RWPE1 (cell line): ENCODE data around the gene ATP8B2.
"Not testable (repeated sequence)": the region's sequence is repeated elsewhere in the genome, so short reads cannot be mapped to it uniquely, and the experiment has no call there.

ENCODE experiments used
- CTCF ChIA-PET: fragments of 350-600 bp; sonication (Branson Sonifier 250); formaldehyde crosslinking; extraction: SDS; loops from one replicate; lab custom pipeline; 2021; lab: Yijun Ruan, JAX
- POLR2A ChIA-PET: fragments of 400-600 bp; formaldehyde crosslinking; extraction: SDS; loops from one replicate; lab custom pipeline; 2020; ENCODE audit warnings: antibody characterized with exemption; ENCODE audit not compliant: low non-redundant PET; lab: Yijun Ruan, JAX
- DNase-seq: peaks from one replicate; pipeline ENCODE4 v3.0.0; 2012; ENCODE audit warnings: low spot score
- H3K27ac ChIP-seq: fragments of 450-650 bp; 2 replicates; pipeline ENCODE4 v1.5.1; 2017
- TF ChIP-seq, protein P1 (sequence below): fragments of 450-650 bp; conservative IDR thresholded peaks from 2 replicates; pipeline ENCODE4 v1.5.1; 2017; ENCODE audit warnings: low read depth, mild to moderate bottlenecking

ATP8B2 gene

DNA sequence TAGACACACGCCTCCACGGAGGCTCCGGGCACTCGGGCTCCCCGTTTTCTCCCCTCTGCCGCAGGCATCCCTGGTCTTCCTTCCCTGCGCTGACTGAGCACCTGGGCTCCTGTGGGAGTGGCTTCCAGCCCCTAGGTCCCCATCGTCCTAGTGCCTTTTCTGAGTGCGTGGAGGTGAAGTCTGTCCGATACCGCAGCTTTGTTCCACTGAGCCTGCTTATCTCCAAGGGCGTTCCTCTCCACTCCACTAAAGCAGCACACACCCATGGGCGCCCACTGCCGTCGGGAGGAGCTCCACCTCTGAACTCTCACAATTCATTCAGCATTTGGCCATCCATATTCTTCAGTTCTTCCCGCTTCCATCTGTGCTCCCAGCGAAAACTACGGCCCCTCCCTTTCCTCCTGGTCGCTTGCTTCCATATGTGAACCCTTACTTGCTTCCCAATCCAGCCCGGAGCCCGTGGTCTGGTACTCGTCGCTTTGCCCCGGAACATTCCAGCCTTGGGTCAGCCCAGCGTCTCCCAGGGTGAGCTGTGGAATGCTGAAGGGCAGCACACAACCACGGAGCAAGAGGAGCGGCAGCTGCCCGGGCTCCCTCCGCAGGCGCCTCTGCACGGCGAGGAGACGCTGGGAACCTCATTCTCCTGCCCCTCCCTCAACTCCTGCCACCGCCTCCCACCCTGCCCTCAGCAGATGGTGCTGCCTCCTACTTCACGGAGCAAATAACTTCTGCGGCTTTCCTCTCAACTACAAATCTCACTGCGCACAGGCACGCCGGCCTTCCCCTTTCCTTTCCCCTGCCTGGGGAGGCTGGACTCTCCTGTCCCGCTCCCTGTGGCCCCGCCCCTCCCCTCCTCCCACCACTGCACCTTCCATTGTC lies 27.5 kb downstream of the ATP8B2 start:
- DNase-seq, result no peak
- peak overlapping the region; percentile 51 for H3K27ac ChIP-seq
- POLR2A ChIA-PET, result interaction anchor here (0.5 kb wide), 1 partner anchor 56 kb away, joined by 6 read pairs; no protein-coding TSS in a partner anchor

DNA sequence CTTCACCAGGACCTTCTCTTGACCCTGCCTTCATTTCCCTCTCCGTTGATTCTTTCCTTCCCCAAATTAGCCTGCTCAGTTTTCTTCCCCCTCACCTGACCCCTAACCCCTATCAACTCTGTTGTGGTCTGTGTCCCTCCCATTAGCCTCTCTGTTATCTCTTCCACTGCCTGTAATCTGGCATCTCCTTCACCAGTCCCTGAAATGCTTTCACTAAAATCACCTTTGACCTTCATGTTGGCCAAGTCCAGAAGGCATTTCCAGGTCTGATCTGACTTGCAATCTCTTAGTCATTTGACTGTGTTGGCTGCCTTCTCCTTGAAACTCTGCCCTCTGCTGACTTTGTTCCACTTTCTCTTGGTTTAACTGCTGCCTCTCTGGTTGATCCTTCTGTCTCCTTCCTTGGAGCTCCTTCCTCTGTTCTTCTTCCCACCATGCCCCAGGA lies 28.2 kb downstream of the ATP8B2 start:
- TF ChIP-seq, protein P1, sequence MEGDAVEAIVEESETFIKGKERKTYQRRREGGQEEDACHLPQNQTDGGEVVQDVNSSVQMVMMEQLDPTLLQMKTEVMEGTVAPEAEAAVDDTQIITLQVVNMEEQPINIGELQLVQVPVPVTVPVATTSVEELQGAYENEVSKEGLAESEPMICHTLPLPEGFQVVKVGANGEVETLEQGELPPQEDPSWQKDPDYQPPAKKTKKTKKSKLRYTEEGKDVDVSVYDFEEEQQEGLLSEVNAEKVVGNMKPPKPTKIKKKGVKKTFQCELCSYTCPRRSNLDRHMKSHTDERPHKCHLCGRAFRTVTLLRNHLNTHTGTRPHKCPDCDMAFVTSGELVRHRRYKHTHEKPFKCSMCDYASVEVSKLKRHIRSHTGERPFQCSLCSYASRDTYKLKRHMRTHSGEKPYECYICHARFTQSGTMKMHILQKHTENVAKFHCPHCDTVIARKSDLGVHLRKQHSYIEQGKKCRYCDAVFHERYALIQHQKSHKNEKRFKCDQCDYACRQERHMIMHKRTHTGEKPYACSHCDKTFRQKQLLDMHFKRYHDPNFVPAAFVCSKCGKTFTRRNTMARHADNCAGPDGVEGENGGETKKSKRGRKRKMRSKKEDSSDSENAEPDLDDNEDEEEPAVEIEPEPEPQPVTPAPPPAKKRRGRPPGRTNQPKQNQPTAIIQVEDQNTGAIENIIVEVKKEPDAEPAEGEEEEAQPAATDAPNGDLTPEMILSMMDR, result no peak
- H3K27ac ChIP-seq, result peak overlapping the region; percentile 51; the same call in 1 of the 2 replicates
- DNase-seq, result no peak
- ChIA-PET POLR2A (no interaction called here), CTCF (interaction anchor here (0.6 to 1.2 kb wide), 3 partner anchors 28 to 32 kb away, joined by 3 read pairs; no protein-coding TSS in a partner anchor)

More for the DNA sequence above, 27.5 kb downstream of the ATP8B2 start:
- TF ChIP-seq, protein P1, result no peak
- CTCF ChIA-PET, result interaction anchor here (0.5 to 1.2 kb wide), 4 partner anchors 23 to 222 kb away, joined by 3 to 4 read pairs (median 4); no protein-coding TSS in a partner anchor

DNA sequence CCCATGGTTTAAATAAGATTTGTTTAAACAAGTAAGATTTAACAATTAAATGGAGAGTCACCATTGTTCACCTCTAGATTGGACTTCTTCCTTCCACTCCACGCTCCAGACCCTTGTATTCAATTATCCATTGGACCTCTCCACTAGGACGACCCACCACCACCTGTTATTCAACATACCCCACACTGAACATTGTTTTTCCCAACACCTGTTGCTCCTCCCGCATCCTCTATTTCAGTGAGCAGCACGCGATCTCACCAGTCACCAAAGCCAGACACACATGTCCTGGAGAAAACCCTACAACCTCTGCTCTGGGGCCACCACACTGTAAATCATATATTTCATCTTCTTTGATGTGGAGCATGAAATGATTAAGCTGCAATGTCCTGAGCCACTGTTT lies 28.6 kb downstream of the ATP8B2 start:
- ChIA-PET POLR2A (no interaction called here), CTCF (interaction anchor here (0.6 to 1.2 kb wide), 4 partner anchors 28 to 180 kb away, joined by 3 read pairs; no protein-coding TSS in a partner anchor)
- no peak overlapping the region for H3K27ac ChIP-seq

DNA sequence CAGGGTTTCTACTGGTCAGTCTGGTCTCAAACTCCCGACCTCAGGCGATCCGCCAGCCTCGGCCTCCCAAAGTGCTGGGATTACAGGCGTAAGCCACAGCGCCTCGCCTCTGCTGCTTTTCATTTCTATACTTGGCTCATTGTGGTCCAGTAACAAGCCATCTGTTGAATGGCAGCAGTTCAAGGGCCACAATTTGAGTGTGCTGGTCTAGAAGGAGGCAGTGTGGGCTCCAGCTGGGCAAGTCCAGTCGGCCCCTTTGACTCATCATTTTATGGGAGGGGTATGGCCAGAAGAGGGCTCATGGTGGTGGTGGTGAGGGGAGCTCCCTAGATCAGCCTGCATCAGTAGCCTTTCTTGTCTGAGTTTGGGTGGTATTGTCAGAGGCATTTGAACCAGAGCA lies 33.2 kb downstream of the ATP8B2 start:
- no peak overlapping the region for H3K27ac ChIP-seq
- POLR2A ChIA-PET, result no interaction called here
- TF ChIP-seq, protein P1, result no peak
- CTCF ChIA-PET, result no interaction called here
- DNase-seq, result no peak

More for the DNA sequence above, 28.6 kb downstream of the ATP8B2 start:
- DNase-seq, result no peak
- TF ChIP-seq, protein P1, result no peak

- TF ChIP-seq, protein P1, result no peak
- no peak overlapping the region for H3K27ac ChIP-seq
- POLR2A ChIA-PET, result no interaction called here
- DNase-seq, result no peak
- CTCF ChIA-PET, result interaction anchor here (0.6 kb wide), 1 partner anchor 20 kb away, joined by 3 read pairs; no protein-coding TSS in a partner anchor
Observed at GRCh38 chr1:154360288-154360687, 35.0 kb downstream of the ATP8B2 start.

GRCh38 chr1:154360881-154361280 lies 35.6 kb downstream of the ATP8B2 start:
- DNase-seq, POLR2A ChIA-PET, H3K27ac ChIP-seq: not testable (repeated sequence)
- CTCF ChIA-PET, result interaction anchor here (0.6 kb wide), 1 partner anchor 26 kb away, joined by 3 read pairs; no protein-coding TSS in a partner anchor

- ChIA-PET POLR2A (no interaction called here), CTCF (interaction anchor here (0.6 kb wide), 1 partner anchor 26 kb away, joined by 3 read pairs; no protein-coding TSS in a partner anchor)
- TF ChIP-seq, protein P1, result no peak
- no peak overlapping the region for H3K27ac ChIP-seq
- DNase-seq, result no peak
Observed at GRCh38 chr1:154361357-154361756, 36.0 kb downstream of the ATP8B2 start.
